ENCODE measurements around the gene SLC16A12. TPM values are rescaled to one million over a fixed set of nuclear protein-coding genes. Genes with fewer than 3 reads are reported as not detected.

The SLC16A12 gene
- polyA plus RNA-seq, 1 donor from 2014 or later, result not detected

DNA sequence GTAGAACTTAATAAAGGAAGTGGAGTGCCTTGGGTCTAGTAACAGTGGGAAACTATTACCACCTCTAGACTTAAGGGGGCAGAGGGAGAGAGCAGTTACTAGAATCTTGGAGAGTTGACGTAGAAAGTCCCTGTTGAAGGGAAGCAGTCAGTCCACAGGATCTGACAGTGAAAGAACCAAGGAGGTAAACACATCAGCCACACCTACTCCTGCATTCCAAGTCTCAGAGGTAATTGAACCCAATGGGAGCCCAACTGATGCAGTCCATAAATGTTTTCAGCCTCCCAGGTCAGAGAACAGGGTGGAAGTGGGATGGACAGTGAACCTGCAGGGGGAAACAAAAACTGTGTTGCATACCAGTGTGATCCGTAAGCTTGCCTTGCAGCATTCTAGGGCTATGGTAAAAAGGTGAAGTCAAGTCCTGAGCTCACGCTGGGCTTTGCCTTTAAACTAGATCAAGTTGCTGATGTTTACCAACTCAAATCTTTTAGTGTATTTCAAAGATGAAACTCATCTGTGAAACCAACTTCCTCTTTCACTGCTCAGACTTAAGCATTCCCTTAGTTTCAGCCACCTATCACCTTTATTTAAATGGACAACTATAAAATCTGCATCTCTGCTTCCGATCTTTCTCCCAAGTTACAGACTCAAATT, 57.2 kb downstream of the SLC16A12 start:
- no peak overlapping the region for H3K4me3 Mint-ChIP-seq
- no peak overlapping the region for H3K27ac Mint-ChIP-seq
- H3K4me1 Mint-ChIP-seq, result peaks cover 10 to 14% (median 13%) of the 10 kb centered on the region in 3 donors
- H3K27me3 Mint-ChIP-seq, result peaks cover 4% of the 10 kb centered on the region
- H3K9me3 Mint-ChIP-seq, result peaks cover 0 to 1% (median 0%) of the 10 kb centered on the region in 3 donors
- H3K36me3 Mint-ChIP-seq, result no peaks in the 10 kb centered on the region

DNA sequence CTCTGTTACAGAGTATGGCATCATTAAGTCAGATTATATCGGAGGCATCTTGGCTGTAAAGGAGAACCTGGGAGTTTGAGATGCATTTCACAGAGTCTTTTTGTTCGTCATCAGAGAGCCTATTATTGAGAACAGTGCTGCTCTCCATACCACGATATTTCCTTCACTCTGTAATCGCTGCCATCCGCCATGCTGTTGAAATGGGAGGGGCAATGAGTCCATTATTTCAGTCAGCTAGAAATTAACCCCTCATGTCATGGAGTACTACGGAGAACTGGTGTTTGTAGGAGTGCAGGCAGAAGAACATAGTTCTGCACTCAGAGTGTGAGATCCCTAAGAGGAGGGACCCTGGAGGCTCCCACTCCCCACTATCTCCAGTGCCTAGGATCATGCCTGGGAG, 59.2 kb downstream of the SLC16A12 start:
- H3K4me3 Mint-ChIP-seq, result no peak overlapping the region
- peaks cover 1% of the 10 kb centered on the region for H3K27me3 Mint-ChIP-seq
- H3K36me3 Mint-ChIP-seq, result no peaks in the 10 kb centered on the region
- peaks cover 10 to 14% (median 13%) of the 10 kb centered on the region in 3 donors for H3K4me1 Mint-ChIP-seq
- H3K27ac Mint-ChIP-seq, result no peak overlapping the region
- no peaks in the 10 kb centered on the region for H3K9me3 Mint-ChIP-seq

DNA sequence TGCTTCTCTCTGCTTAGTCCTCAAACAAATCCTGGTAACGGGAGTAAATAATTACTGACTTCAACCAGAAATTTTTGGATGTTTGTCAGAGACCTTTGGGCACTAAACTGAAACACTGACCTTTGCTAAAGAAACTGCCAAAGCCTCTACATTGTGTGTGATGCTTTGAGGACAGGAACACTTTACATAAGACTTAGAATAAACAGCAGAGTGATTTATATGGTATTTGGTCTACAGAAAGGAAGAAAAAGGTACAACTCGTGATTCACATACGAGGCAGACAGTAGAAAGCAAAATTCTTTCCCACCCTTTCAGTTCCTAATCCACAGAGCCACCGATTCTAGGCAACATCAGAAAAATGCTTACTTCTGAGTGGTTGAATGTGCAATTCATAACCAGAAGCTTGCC, 59.8 kb downstream of the SLC16A12 start:
- H3K9me3 Mint-ChIP-seq, result no peaks in the 10 kb centered on the region
- no peaks in the 10 kb centered on the region for H3K36me3 Mint-ChIP-seq
- no peak overlapping the region for H3K4me3 Mint-ChIP-seq
- peaks cover 1% of the 10 kb centered on the region for H3K27me3 Mint-ChIP-seq
- no peak overlapping the region for H3K27ac Mint-ChIP-seq
- H3K4me1 Mint-ChIP-seq, result peaks cover 10 to 14% (median 13%) of the 10 kb centered on the region in 3 donors

DNA sequence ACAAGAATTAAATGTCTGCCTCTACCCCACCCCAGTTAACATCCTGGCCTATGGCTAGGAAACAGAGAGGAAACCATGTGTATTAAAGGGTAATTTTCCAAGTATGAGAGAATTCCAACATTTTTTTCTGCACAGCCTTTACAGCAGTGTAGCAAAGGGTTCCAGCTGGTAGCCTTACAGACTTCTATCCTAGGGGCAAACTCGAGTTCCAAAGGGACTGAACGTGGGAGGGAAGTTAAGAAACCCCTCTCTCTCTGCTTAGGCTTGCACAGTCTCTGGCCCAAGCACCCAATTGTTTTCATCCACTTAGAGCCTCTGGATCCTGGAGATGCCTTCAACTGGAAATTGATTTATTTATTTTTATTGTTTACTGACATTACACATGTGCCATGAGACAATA, 60.3 kb downstream of the SLC16A12 start:
- Mint-ChIP-seq H3K4me1 (peaks cover 10 to 14% (median 13%) of the 10 kb centered on the region in 3 donors), H3K4me3 (no peak overlapping the region), H3K27me3 (peaks cover 1% of the 10 kb centered on the region), H3K27ac (no peak overlapping the region), H3K36me3 (no peaks in the 10 kb centered on the region), H3K9me3 (no peaks in the 10 kb centered on the region)

DNA sequence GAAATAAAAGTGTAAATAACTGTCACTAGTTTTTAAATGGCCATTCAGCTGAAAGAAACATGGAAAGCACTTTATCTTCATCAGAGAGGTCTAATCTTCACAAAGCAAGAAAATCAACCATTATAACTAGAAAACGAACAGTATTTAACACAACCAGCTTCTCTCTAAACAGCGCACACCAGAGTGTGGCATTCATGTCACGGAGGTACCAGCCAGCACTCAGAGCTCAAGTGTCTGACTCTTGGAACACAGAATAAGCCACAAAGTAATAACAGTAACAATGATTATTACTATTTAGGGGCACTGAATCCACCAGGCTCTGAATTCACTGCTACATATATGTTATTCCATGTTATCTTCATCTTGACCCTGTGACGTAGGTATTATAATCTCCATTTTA, 60.9 kb downstream of the SLC16A12 start:
- Mint-ChIP-seq H3K9me3 (no peaks in the 10 kb centered on the region), H3K4me1 (peaks cover 10 to 14% (median 13%) of the 10 kb centered on the region in 3 donors), H3K4me3 (no peak overlapping the region), H3K27me3 (peaks cover 1% of the 10 kb centered on the region), H3K36me3 (no peaks in the 10 kb centered on the region), H3K27ac (no peak overlapping the region)

DNA sequence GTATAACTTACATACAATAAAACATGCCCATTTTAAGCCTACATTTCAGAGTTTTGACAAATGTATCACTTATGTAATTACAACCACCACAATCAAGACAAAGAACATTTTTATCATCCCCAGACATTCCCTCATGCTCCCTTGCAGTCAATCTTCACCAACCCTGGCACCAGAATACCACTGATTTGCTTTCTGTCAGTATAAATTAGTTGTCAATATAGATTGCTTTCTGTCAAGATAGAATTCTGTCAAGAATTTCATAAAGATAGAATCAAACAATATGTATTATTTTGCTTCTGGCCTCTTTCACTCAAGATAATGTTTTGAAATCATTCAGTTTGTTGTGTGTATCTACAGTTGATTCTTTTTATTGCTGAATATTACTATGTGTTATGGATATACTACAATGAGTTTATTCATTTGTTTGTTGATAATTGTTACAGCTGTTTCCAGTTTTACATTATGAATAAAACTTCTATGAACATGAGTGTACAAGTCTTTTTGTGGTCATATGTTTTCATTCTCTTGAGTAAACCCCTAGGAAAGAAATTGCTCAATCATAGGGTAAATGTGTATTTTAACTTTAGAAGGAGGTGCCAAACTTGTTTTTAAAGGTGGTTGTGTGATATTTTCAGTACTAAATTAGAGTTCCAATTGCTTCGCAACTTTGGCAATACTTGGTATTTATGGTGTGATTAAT, 64.1 kb downstream of the SLC16A12 start:
- peaks cover 4% of the 10 kb centered on the region for H3K27me3 Mint-ChIP-seq
- H3K27ac Mint-ChIP-seq, result peak overlapping the region in 1 of 3 donors; percentile 40
- peaks cover 0 to 2% (median 0%) of the 10 kb centered on the region in 3 donors for H3K4me1 Mint-ChIP-seq
- no peaks in the 10 kb centered on the region for H3K36me3 Mint-ChIP-seq
- H3K4me3 Mint-ChIP-seq, result no peak overlapping the region
- H3K9me3 Mint-ChIP-seq, result no peaks in the 10 kb centered on the region

DNA sequence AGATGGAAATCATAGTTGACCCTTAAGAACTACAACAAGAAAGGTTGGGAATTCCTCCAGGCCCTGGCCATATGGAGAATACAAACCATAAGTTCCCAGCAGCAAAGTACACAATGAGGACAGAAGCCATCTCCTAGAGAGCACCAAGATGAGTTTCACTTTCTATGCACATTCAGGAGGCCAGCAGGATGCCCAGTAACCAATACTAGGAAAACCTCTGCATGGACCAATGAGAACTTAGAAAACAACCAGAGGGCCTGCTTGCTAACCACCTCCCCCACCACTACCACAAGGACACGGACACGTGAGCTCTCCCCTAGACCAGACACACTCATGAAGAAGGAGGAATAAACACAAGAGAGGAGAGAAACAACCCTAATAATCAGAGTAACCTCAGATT, 64.8 kb downstream of the SLC16A12 start:
- Mint-ChIP-seq H3K36me3 (no peaks in the 10 kb centered on the region), H3K4me3 (no peak overlapping the region), H3K9me3 (no peaks in the 10 kb centered on the region), H3K4me1 (peaks cover 0 to 2% (median 0%) of the 10 kb centered on the region in 3 donors), H3K27ac (peak overlapping the region in 1 of 3 donors; percentile 40), H3K27me3 (peaks cover 4% of the 10 kb centered on the region)

DNA sequence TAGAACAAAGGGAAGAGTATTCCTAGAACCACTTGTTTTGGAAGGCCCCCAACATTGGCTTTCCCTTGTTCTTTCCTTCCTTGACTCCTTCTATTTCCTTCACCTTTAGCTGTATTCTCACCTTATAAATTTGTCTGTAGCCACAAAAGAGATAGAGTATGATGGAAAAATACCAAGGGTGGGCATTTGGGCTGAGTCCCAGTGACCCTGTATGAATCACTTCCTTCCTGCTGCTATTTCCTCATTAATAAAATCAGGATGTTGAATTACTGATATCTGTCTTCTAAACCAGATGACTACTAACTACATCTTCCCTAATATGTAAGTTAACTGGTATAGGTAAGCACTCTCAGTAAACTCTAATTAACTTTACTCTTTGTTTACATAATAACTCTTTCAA, 65.9 kb downstream of the SLC16A12 start:
- Mint-ChIP-seq H3K27ac (no peak overlapping the region), H3K9me3 (no peaks in the 10 kb centered on the region), H3K4me1 (peaks cover 0 to 2% (median 0%) of the 10 kb centered on the region in 3 donors), H3K36me3 (no peaks in the 10 kb centered on the region), H3K27me3 (peaks cover 4% of the 10 kb centered on the region), H3K4me3 (no peak overlapping the region)

DNA sequence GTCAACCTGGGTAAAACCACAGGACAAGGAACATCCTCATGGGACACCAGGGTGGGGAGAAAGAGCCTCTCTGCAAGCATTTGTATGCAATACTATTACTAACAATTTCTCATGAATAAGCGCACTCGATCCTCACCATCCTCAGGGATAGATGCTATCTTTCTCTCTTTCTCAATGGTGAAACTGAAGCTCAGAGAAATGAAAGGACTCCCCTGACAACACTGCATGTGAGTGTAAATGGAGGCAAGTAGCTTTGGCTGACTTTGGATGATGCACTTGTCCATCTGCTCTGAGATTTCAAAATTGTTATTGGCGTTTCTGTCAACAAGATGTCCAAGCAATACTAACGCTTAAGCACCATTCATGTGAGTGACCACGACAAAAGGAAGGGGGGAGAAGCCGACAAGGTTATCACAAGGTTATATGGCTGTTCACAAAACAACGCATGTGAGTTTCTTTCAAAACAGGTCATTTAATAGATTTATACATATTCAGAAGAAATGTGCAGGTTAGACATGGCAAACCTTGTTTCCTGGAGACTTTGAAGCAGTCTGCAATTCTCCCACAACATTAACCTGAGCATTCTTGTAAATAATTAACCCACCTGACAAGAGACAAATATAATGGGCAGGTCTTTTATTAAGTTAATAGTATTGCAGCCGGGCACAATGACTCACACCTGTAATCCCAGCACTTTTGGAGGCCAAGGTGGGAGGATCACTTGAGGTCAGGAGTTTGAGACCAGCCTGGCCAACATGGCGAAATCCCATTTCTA, 67.0 kb downstream of the SLC16A12 start:
- H3K9me3 Mint-ChIP-seq, result no peaks in the 10 kb centered on the region
- peaks cover 0 to 2% (median 0%) of the 10 kb centered on the region in 3 donors for H3K4me1 Mint-ChIP-seq
- H3K27ac Mint-ChIP-seq, result peak overlapping the region in 1 of 3 donors; percentile 76
- H3K27me3 Mint-ChIP-seq, result peaks cover 2% of the 10 kb centered on the region
- no peaks in the 10 kb centered on the region for H3K36me3 Mint-ChIP-seq
- H3K4me3 Mint-ChIP-seq, result no peak overlapping the region

DNA sequence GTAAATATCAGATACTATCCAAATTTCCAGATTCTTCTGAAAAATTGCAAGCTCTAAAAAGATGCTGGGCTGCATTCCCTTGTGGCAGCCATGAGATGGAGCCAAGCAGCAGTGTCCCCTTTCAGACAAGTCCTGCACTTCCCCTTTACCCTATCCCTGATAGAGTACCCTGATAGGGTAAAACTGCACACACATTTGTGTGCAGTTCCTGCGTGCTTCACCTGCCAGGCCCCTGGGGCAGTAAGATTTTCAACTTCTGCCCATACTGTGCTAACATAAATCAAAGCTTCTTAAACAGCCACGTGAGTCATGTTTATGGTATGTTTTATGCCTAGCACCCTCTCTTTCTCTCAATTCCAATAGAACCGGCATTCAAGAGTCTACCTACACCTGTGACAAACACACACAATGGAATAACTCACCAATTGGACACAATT, 68.8 kb downstream of the SLC16A12 start:
- no peak overlapping the region for H3K27ac Mint-ChIP-seq
- H3K4me3 Mint-ChIP-seq, result no peak overlapping the region
- peaks cover 2% of the 10 kb centered on the region for H3K27me3 Mint-ChIP-seq
- peaks cover 0 to 2% (median 0%) of the 10 kb centered on the region in 3 donors for H3K4me1 Mint-ChIP-seq
- H3K9me3 Mint-ChIP-seq, result no peaks in the 10 kb centered on the region
- H3K36me3 Mint-ChIP-seq, result no peaks in the 10 kb centered on the region

DNA sequence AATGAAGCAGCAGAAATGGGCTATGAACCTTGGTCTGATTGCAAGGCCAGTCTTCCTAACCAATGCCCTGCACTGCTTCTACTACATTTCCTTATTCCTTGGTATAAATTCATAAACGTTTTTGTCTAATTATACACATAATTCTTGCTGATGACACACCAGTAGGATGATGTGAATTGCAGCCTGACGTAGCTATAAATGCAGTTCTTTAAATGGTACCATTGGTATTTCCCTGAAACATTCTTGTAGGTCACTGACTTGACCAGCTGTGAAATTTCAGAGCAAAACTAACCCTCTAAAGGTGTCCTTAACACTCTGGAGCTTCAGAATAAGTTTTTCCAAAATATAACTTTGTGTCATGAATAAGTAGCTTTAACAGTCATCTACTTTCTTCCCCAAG, 70.2 kb downstream of the SLC16A12 start:
- H3K4me1 Mint-ChIP-seq, result peaks cover 0 to 2% (median 0%) of the 10 kb centered on the region in 3 donors
- H3K27me3 Mint-ChIP-seq, result peaks cover 7% of the 10 kb centered on the region
- H3K27ac Mint-ChIP-seq, result no peak overlapping the region
- H3K36me3 Mint-ChIP-seq, result no peaks in the 10 kb centered on the region
- H3K4me3 Mint-ChIP-seq, result no peak overlapping the region
- no peaks in the 10 kb centered on the region for H3K9me3 Mint-ChIP-seq

DNA sequence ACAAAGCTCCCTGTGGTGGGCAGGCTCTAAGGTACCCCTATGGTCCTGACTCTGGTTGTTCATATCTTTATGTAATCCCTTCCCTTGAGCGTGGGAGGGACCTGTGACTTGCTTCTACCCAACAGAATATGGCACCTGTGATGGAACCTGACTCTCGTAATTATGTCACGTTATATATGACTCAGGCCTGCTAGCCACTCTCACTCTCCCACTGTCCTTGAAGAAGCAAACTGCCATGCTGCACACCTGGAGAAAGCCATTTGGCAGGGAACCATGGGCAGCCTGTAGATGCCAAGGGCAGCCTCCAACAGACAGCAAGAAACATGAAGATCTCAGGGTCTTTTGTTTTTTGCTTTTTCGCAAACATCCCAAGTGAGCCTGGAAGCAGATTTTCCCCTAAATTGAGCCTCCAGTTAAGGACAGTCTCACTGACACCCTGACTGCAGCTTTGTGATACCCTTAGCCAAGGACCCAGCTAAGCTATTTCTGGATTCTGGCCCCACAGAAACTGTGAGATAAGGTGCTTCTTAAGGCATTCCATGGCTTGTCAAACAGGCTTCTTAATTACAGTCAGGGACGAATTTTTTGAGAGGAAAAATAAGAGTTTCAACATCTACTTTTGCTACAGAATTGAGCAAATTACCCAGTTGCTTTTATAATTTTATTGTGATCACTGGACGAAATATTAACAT, 71.4 kb downstream of the SLC16A12 start:
- Mint-ChIP-seq H3K27me3 (peaks cover 6% of the 10 kb centered on the region), H3K4me3 (no peak overlapping the region), H3K9me3 (no peaks in the 10 kb centered on the region), H3K4me1 (peaks cover 0 to 2% (median 0%) of the 10 kb centered on the region in 3 donors), H3K36me3 (no peaks in the 10 kb centered on the region), H3K27ac (no peak overlapping the region)

DNA sequence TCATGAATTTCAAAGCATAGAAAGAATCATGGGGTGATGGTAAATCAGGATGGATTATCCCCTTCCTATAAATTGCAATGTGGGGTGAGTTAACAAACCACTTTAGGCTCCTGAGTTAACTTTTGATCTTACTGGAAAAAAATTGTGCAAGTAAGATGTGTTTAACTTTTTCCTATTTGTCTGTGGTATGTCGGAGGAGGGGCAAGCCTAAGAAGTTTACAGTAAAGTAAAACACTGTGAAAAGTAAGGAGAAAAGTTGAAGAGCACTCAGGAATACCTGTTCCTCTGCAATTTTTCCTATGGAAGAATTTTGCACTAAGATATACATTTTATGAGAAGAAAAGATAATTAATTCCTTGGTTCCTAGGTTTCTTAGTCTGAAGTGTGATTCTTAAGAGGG, 76.6 kb downstream of the SLC16A12 start:
- peaks cover 0 to 1% (median 0%) of the 10 kb centered on the region in 3 donors for H3K9me3 Mint-ChIP-seq
- peaks cover 9% of the 10 kb centered on the region for H3K27me3 Mint-ChIP-seq
- no peak overlapping the region for H3K4me3 Mint-ChIP-seq
- H3K4me1 Mint-ChIP-seq, result peaks cover 0 to 4% (median 4%) of the 10 kb centered on the region in 3 donors
- H3K36me3 Mint-ChIP-seq, result peaks cover 2% of the 10 kb centered on the region
- no peak overlapping the region for H3K27ac Mint-ChIP-seq

DNA sequence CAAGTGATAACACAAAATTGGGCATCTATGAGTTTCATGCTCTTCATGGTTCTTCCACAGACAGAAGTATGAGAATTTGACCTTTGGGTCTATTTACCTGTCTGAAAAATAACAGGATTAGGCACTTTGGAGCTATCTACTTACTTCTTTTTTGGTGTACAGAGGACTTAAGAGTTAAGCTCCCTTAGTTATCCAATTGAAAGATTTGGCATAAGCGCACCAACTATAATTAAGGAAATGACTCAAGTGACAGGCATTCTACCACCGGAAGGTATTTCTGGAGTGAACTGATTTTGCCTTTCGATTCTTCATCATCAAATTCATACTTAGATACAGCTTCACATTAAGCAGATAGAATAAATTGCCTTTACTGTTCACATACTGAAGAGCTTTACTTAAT, 77.1 kb downstream of the SLC16A12 start:
- Mint-ChIP-seq H3K4me1 (peaks cover 0 to 4% (median 4%) of the 10 kb centered on the region in 3 donors), H3K27me3 (peaks cover 9% of the 10 kb centered on the region), H3K4me3 (no peak overlapping the region)

More for the DNA sequence above, 77.1 kb downstream of the SLC16A12 start:
- H3K9me3 Mint-ChIP-seq, result peaks cover 0 to 1% (median 0%) of the 10 kb centered on the region in 3 donors
- H3K36me3 Mint-ChIP-seq, result peaks cover 2% of the 10 kb centered on the region
- H3K27ac Mint-ChIP-seq, result no peak overlapping the region
